Measurements from ENCODE around the gene CD74. TPM values are rescaled to one million over a fixed set of nuclear protein-coding genes. Genes with fewer than 3 reads are reported as not detected.

Gene CD74
- total RNA-seq, 6 experiments from 2014 or later = 0.37 TPM; not detected in 5

GRCh38 chr5:150391064-150391834, 21.5 kb downstream of the CD74 start:
- peaks cover 3% of the 10 kb centered on the region for H3K27me3 Mint-ChIP-seq (ENCODE audit: insufficient read depth)
- no peaks in the 10 kb centered on the region for H3K9me3 Mint-ChIP-seq
- no peak for TF ChIP-seq CTCF (IDR thresholded peaks at IDR 0.05)
- peaks cover 20% of the 10 kb centered on the region for H3K36me3 Mint-ChIP-seq (ENCODE audit: low read depth)
- no peak overlapping the region for H3K27ac Mint-ChIP-seq
- no peak overlapping the region for H3K4me3 Mint-ChIP-seq
- DNase-seq = no peak
- peaks cover 5% of the 10 kb centered on the region for H3K4me1 Mint-ChIP-seq (ENCODE audit: low read depth)

DNA sequence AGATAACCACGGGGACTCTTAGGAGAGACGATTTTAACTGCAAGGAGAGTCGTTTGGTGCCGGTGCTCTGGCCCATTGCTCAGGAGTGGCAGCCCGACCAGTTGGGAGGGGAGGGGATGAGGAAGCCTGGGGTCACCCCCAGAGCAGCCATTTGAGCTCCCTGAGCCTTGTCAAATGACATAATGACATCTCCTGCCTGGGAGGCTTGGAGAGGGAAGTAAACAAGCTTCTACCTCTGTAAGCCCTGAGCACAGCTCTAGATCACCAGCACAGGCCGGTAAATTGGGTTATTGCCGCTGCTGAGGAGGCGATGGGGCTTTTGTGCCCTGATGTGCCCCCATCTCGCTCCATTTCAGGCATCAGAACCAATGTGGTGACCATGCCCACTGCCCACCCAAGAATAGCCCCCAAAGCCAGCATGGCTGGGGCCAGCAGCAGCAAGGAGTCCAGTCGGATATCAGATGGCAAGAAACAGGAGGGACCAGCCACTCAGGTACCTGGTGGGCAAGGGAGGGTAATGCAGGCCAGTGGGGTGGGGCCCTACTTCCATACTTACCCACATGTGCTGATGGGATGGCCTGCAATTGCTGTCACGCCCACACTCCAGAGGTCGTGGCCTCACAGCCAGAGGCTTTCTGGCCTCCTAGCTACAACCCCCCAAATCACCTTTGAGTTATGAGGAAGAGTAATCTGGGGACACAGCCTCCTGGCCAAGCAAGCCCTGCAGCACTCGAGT, 23.0 kb downstream of the CD74 start:
- Mint-ChIP-seq H3K27ac (no peak overlapping the region), H3K36me3 (ENCODE audit: low read depth) (peaks cover 13% of the 10 kb centered on the region; the same call in 1 of the 2 replicates)

DNA sequence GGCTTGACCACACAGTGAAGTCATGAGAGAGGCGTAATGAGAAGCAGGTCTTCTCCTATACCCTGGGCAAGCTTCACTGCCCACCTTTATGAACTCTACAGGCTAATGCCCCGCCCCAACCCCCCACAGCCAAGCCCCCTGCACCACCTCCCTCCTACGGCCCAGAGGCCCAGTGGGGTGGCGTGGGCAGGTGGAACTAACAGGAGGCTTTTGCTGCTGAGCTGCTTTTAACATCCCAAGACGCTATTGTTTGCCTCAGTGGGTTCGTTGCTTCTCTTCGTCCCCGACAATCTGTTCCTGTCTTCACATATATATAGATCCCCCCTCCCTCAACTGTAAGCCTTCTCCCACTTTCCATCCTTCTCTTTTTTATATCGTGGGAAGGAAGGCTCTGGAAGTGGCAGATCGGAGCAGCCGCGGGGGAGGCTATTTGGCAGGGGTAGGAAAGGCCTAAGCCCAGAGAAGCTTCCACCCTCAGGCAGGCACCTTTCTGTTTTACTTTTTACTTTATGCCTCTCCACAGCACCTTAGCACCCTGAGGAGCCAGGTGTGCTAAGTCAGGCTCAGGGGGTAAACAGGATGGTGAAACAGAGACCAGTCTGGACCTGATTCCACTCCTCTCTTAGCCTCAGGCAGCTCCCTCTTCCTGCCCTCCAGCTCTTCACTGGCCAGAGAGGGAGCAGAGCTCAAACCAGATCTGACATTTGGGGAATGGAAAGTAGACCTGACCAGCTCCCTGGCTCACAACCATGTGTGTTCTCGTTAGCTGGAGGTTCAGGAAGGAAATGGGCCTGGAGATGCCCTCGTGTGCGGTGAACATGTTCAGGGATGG, 26.5 kb downstream of the CD74 start:
- Mint-ChIP-seq H3K4me3 (no peak overlapping the region), H3K27ac (no peak overlapping the region), H3K36me3 (ENCODE audit: low read depth) (peaks cover 23% of the 10 kb centered on the region), H3K4me1 (ENCODE audit: low read depth) (no peaks in the 10 kb centered on the region), H3K9me3 (no peaks in the 10 kb centered on the region), H3K27me3 (ENCODE audit: insufficient read depth) (no peaks in the 10 kb centered on the region; the same call in 1 of the 2 replicates)
- no peak for TF ChIP-seq CTCF (IDR thresholded peaks at IDR 0.05)
- DNase-seq = no peak

More for the DNA sequence above, 23.0 kb downstream of the CD74 start:
- Mint-ChIP-seq H3K9me3 (no peaks in the 10 kb centered on the region), H3K27me3 (ENCODE audit: insufficient read depth) (no peaks in the 10 kb centered on the region; the same call in 1 of the 2 replicates), H3K4me1 (ENCODE audit: low read depth) (no peaks in the 10 kb centered on the region), H3K4me3 (no peak overlapping the region)
- TF ChIP-seq CTCF (IDR thresholded peaks at IDR 0.05) = no peak
- DNase-seq = no peak

DNA sequence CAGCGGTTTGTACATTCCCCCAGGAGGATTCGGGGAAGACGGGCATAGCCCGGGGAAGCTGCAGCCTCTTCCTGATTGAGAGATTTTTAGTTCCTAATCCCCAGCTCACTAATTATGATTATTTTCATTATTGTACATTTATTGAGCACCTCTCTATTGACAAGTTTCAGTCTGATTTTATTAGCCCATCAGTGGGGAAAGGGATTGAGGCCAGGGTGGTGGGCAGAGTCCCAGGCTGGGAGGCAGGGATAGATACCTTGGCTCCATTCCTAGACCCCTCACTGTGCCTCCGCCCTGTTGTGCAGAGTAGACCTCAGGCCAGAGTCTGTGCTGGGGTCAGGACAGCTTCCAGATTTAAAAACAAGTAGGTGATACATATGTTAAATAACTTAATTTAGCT, 28.0 kb downstream of the CD74 start:
- TF ChIP-seq CTCF (IDR thresholded peaks at IDR 0.05) = no peak
- no peak for DNase-seq
- H3K4me3 Mint-ChIP-seq = no peak overlapping the region
- H3K4me1 Mint-ChIP-seq (ENCODE audit: low read depth) = no peaks in the 10 kb centered on the region
- H3K27me3 Mint-ChIP-seq (ENCODE audit: insufficient read depth) = no peaks in the 10 kb centered on the region; the same call in 1 of the 2 replicates
- H3K36me3 Mint-ChIP-seq (ENCODE audit: low read depth) = peaks cover 35% of the 10 kb centered on the region
- no peak overlapping the region for H3K27ac Mint-ChIP-seq
- peaks cover 4% of the 10 kb centered on the region for H3K9me3 Mint-ChIP-seq

DNA sequence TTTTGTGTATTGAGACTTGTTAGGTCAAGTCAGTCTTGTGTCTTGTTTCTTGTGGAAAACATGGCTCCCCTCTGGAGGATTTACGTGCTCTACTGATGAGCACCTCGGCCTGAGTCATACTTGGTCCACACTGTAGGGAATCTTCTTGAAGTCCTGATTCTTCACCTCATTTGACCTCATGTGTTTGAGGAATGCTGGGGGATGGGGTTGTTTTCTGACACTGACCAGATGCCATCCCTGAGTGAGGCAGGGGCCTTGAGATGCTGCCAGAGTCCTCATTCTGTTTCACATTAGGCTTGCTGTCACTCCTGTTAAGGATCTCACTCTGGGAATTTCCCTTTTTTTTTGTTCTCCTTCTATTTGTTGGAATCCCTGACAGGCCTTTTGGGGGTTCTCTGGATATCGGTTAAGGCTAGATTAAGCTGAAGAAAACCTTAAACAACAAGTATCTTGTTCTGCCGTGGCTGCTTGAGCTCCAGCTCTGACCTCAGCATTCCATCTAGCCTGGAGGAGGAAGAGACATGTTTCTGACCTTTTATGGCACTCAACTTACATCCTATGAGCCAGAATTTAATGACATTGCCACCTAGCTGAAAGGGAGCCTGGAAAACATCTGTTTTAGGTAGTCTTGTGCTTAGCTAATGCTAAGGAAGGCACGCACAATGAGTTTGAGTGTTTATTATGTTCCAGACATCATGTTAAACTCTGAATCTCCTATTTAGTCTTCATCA, 34.6 kb downstream of the CD74 start:
- peak overlapping the region; percentile 86 for H3K4me3 Mint-ChIP-seq
- H3K9me3 Mint-ChIP-seq = peaks cover 16% of the 10 kb centered on the region
- H3K4me1 Mint-ChIP-seq (ENCODE audit: low read depth) = peaks cover 34% of the 10 kb centered on the region
- peaks cover 55% of the 10 kb centered on the region for H3K36me3 Mint-ChIP-seq (ENCODE audit: low read depth)
- 0 out of 2 replicates have a peak, but pooled peaks have one; percentile 14 for TF ChIP-seq CTCF (IDR thresholded peaks at IDR 0.05)
- peaks cover 4% of the 10 kb centered on the region; the same call in 1 of the 2 replicates for H3K27me3 Mint-ChIP-seq (ENCODE audit: insufficient read depth)
- peak overlapping the region; percentile 100 for H3K27ac Mint-ChIP-seq
- peak; percentile 93 for DNase-seq
